MCF 10A (cell line): ENCODE measurements around the gene MERTK. TPM values are rescaled to one million over a fixed set of nuclear protein-coding genes. Genes with fewer than 3 reads are reported as not detected.

Experiments used
- BruUV-seq: library from RNA; stranded (reverse); fragments of 400-500 nt; replicated peaks from 2 replicates; lab custom pipeline; 2021; lab: Mats Ljungman, UMichigan
- CTCF ChIA-PET: fragments of 300-600 bp; sonication (Branson Sonifier 250); formaldehyde crosslinking; extraction: SDS; loops from one replicate; lab custom pipeline; 2021; ENCODE audit warnings: antibody characterized with exemption, inconsistent platforms; lab: Yijun Ruan, JAX
- POLR2A ChIA-PET: fragments of 300-600, 350-650 bp; sonication (Branson Sonifier 250); formaldehyde crosslinking; extraction: SDS; loops from one replicate; lab custom pipeline; 2020; ENCODE audit warnings: antibody characterized with exemption, inconsistent platforms; lab: Yijun Ruan, JAX
- DNase-seq: peaks from one replicate; pipeline ENCODE4 v3.0.0-alpha.2; 2018; ENCODE audit not compliant: unreplicated experiment
- H3K27ac Mint-ChIP-seq: one replicate; pipeline ENCODE4 v1.8.0; 2022; ENCODE audit warnings: mild to moderate bottlenecking, low read depth, mixed read lengths; ENCODE audit not compliant: unreplicated experiment
- H3K27me3 Mint-ChIP-seq: one replicate; pipeline ENCODE4 v1.8.0; 2022; ENCODE audit warnings: mixed read lengths; ENCODE audit not compliant: insufficient read depth, unreplicated experiment
- H3K36me3 Mint-ChIP-seq: one replicate; pipeline ENCODE4 v1.8.0; 2022; ENCODE audit warnings: mild to moderate bottlenecking, moderate library complexity, mixed read lengths; ENCODE audit not compliant: insufficient read depth, unreplicated experiment
- H3K4me1 Mint-ChIP-seq: one replicate; pipeline ENCODE4 v1.8.0; 2022; ENCODE audit warnings: mixed read lengths; ENCODE audit not compliant: insufficient read depth, unreplicated experiment
- H3K4me3 Mint-ChIP-seq: one replicate; pipeline ENCODE4 v1.8.0; 2022; ENCODE audit warnings: mild to moderate bottlenecking, moderate library complexity, mixed read lengths; ENCODE audit not compliant: unreplicated experiment
- H3K9me3 Mint-ChIP-seq: one replicate; pipeline ENCODE4 v1.8.0; 2022; ENCODE audit warnings: mixed read lengths; ENCODE audit not compliant: unreplicated experiment
- intact Hi-C: fragments of 100-400 bp; cut with micrococcal nuclease; formaldehyde crosslinking; loops from 2 replicates; pipeline ENCODE4 v1.14.1; 2022
- total RNA-seq: library from RNA; stranded (reverse); gene quantifications from 2 replicates; pipeline ENCODE4 v1.2.3, GENCODE V29; 2022
- TF ChIP-seq, protein P1 (sequence below): fragments of 200-600 bp; IDR thresholded peaks from one replicate; pipeline ENCODE4 v1.8.0; 2022; ENCODE audit warnings: antibody characterized with exemption, mild to moderate bottlenecking; ENCODE audit not compliant: unreplicated experiment

MERTK gene
- total RNA-seq, 1 experiment from 2014 or later = 0.19 TPM

DNA sequence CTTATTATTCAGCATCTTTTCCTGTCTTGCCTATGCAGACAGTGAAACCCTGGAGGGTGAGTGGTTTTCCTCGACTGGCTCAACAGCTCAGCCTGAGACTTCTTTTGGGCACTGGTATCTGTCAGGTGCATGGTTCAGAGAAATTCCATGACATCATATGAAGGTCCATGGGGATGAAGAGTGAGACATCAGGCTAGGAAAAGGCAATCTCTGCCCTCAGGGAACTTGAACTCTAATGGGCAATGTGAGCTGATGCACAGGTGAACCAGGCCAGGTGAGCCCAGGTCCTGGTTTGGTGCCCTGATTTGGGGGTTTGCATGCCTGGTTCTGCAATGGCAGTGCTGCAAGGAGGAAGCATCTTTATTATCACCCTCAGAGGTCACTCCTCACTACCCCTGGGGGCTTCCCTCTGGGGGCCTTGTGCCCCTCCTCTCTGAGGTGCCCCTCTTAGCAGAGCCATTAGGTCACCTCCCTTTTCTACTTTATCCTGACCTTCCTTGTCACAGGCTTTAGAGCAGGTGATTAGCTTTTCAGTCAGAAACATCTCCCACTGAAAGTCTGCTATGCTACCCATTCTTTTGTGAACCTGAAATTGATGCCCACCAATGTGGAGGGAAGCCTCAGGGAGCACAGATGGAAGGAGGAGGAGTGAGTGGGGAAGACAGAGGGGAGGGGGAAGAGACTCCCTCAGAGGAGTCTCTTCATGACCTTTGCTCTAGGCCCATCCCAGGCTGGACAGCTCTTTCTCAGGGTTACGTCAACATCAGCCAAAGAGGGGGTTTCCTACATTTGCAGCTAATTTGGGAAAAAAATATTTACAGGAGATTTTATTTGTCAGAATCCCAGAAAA is 47.3 kb downstream of the MERTK start:
- TF ChIP-seq, protein P1, sequence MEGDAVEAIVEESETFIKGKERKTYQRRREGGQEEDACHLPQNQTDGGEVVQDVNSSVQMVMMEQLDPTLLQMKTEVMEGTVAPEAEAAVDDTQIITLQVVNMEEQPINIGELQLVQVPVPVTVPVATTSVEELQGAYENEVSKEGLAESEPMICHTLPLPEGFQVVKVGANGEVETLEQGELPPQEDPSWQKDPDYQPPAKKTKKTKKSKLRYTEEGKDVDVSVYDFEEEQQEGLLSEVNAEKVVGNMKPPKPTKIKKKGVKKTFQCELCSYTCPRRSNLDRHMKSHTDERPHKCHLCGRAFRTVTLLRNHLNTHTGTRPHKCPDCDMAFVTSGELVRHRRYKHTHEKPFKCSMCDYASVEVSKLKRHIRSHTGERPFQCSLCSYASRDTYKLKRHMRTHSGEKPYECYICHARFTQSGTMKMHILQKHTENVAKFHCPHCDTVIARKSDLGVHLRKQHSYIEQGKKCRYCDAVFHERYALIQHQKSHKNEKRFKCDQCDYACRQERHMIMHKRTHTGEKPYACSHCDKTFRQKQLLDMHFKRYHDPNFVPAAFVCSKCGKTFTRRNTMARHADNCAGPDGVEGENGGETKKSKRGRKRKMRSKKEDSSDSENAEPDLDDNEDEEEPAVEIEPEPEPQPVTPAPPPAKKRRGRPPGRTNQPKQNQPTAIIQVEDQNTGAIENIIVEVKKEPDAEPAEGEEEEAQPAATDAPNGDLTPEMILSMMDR = no peak
- H3K27ac Mint-ChIP-seq = no peak overlapping the region
- H3K36me3 Mint-ChIP-seq = no peaks in the 10 kb centered on the region
- H3K27me3 Mint-ChIP-seq = peaks cover 57% of the 10 kb centered on the region
- no peaks in the 10 kb centered on the region for H3K9me3 Mint-ChIP-seq
- no TSS peak for BruUV-seq
- DNase-seq = no peak
- ChIA-PET POLR2A (interaction anchor here (0.6 to 2.4 kb wide), 9 partner anchors 13 to 1338 kb away, joined by 3 to 6 read pairs (median 3); partner anchors contain the start of gene TMEM87B), CTCF (interaction anchor here (0.8 to 1.6 kb wide), 5 partner anchors 36 to 57 kb away, joined by 3 to 4 read pairs (median 3); no protein-coding TSS in a partner anchor)
- H3K4me3 Mint-ChIP-seq = no peak overlapping the region
- H3K4me1 Mint-ChIP-seq = peaks cover 6% of the 10 kb centered on the region
- intact Hi-C loops = no loop called here

DNA sequence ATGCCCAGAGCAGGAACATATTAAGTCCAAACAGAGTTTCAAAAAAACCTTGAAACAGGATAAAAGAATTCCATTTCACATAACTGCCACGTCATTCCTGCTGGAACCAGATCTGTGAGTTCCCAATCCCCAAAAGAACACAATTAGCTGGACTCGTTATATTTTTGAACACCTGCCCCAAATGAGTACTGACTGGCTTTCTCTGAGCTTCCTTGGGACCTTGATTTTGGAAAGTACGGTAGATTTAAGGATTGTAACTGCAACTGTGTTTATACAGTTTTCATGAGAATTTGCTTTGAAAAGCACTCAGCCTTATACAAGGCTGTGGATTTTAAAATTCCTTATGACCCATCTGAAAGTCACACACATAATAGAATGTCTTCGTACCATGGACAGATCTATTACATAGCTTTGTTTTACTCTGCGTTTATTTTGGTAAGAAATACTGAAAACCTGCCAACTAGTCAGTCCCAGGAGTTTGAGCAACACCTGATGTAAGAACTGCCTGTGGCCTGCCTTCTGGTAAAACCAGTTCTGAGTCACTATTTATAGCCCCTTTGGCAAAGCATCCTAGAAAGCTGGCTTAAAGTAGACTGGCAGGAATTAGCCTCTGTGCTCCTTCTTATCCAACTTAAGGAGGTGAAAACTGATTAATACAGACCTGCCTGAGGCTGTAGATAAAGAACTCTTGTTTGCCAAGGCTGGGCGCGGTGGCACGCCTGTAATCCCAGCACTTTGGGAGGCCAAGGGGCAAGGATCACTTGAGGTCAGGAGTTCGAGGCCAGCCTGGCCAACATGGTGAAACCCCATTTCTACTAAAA is 48.1 kb downstream of the MERTK start:
- peaks cover 6% of the 10 kb centered on the region for H3K4me1 Mint-ChIP-seq
- BruUV-seq = no TSS peak
- H3K36me3 Mint-ChIP-seq = no peaks in the 10 kb centered on the region
- peak; percentile 96 for DNase-seq
- H3K27me3 Mint-ChIP-seq = peaks cover 57% of the 10 kb centered on the region
- intact Hi-C loops = no loop called here
- CTCF ChIA-PET = interaction anchor here (0.5 to 1.6 kb wide), 4 partner anchors 45 to 114 kb away, joined by 3 to 4 read pairs (median 3); no protein-coding TSS in a partner anchor
- H3K4me3 Mint-ChIP-seq = no peak overlapping the region
- H3K27ac Mint-ChIP-seq = no peak overlapping the region
- H3K9me3 Mint-ChIP-seq = no peaks in the 10 kb centered on the region
- TF ChIP-seq, protein P1 = no peak
- POLR2A ChIA-PET = interaction anchor here (0.6 to 2.4 kb wide), 10 partner anchors 12 to 1337 kb away, joined by 3 to 6 read pairs (median 4); partner anchors contain the start of genes ANAPC1 and TMEM87B

DNA sequence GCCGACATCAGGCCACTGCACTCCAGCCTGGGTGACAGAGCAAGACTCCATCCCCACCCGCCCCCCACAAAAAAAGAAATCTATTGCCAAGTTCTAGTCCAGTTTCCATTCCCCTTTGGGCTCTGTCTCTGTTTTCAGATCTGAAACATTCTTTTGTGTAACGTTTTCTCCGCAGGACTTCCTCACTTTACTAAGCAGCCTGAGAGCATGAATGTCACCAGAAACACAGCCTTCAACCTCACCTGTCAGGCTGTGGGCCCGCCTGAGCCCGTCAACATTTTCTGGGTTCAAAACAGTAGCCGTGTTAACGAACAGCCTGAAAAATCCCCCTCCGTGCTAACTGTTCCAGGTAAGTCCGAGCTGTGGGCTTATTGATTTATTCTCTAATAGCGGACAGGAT is 48.8 kb downstream of the MERTK start:
- Mint-ChIP-seq H3K27me3 (peaks cover 57% of the 10 kb centered on the region), H3K27ac (peak overlapping the region; percentile 51), H3K4me3 (no peak overlapping the region), H3K9me3 (no peaks in the 10 kb centered on the region), H3K36me3 (no peaks in the 10 kb centered on the region), H3K4me1 (peaks cover 6% of the 10 kb centered on the region)
- BruUV-seq = no TSS peak
- TF ChIP-seq, protein P1 = no peak
- ChIA-PET POLR2A (interaction anchor here (1.0 to 2.4 kb wide), 7 partner anchors 9 to 86 kb away, joined by 3 to 6 read pairs (median 4); partner anchors contain the start of gene ANAPC1), CTCF (no interaction called here)
- DNase-seq = no peak
- intact Hi-C loops = no loop called here
